Measurements from ENCODE around the gene RAB11B. TPM values are rescaled to one million over a fixed set of nuclear protein-coding genes. Genes with fewer than 3 reads are reported as not detected.
A peak's percentile ranks its signal among the peaks of the same experiment; 100 is the strongest.
"Not testable (repeated sequence)": the region's sequence is repeated elsewhere in the genome, so short reads cannot be mapped to it uniquely, and the experiment has no call there.

Gene RAB11B
- polyA plus RNA-seq, 6 donors from 2014 or later: 47.9 to 81.2 (median 58.2) TPM

DNA sequence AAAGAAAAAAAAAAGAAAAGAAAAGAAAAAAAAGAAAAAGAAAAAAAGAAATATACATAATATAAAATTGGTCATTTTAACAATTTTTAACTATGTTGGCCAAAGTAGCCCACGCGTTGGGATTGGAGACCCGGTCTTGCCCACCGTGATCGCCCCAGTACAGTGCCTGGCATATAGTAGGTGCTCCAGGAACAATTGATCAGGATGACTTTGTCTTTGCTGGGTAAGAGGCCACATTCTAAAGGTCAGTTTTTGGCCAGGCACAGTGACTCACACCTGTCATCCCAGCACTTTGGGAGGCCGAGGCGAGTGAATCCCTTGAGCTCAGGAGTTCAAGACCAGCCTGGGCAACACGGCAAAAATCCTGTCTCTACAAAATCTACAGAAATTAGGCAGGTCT is 30.0 kb upstream of the RAB11B start:
- ATAC-seq (ENCODE audit: low read depth in 2 of 2): no peak
- H3K36me3 Mint-ChIP-seq: peaks cover 0 to 8% of the 10 kb centered on the region in 2 donors

DNA sequence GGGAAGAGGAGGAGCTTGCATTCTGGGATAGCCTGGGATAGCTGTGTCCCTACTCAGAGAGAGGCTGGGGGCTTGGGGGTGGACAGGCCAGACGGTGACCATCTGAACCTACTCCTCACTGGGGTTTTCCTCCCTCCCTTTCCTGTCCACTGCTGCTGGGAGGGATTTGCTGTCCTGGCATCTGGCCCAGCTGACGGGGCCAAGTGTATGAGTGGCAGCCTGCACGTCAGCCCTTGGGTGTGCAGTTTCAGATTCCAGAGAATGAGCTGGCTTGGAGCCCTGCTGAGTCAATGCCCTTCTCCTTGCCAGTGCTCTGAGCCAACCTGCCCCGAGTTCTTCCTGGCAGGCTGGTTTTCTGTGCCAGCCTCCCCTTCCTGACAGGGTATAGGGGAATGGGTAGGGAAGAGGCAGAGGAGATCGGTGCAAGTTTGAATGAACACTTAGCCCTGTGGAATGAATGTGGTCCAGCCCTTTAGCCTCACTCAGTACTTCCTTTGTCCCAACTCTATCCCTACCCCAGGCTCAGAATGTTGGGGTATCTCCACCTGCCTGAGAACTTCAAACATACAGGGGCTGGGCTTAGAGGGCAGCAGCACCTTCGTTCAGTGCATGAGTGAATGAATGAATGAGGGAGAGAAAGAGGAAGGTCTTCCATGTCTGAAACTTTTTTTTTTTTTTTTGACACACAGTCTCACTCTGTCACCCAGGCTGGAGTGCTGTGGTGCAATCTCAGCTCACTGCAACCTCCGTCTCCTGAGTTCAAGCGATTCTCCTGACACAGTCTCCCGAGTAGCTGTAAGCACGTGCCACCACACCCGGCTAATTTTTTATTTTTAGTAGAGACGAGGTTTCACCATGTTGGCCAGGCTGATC is 28.0 kb upstream of the RAB11B start:
- peaks cover 17 to 57% (median 37%) of the 10 kb centered on the region in 3 donors for H3K27me3 Mint-ChIP-seq

More for the DNA sequence above, 30.0 kb upstream of the RAB11B start:
- Mint-ChIP-seq H3K4me3 (no peak overlapping the region), H3K27ac (no peak overlapping the region), H3K9me3 (peaks cover 0 to 6% (median 5%) of the 10 kb centered on the region in 7 donors), H3K4me1 (peaks cover 12 to 17% (median 13%) of the 10 kb centered on the region in 3 donors), H3K27me3 (peaks cover 14 to 38% (median 26%) of the 10 kb centered on the region in 3 donors)
- no peak for DNase-seq

DNA sequence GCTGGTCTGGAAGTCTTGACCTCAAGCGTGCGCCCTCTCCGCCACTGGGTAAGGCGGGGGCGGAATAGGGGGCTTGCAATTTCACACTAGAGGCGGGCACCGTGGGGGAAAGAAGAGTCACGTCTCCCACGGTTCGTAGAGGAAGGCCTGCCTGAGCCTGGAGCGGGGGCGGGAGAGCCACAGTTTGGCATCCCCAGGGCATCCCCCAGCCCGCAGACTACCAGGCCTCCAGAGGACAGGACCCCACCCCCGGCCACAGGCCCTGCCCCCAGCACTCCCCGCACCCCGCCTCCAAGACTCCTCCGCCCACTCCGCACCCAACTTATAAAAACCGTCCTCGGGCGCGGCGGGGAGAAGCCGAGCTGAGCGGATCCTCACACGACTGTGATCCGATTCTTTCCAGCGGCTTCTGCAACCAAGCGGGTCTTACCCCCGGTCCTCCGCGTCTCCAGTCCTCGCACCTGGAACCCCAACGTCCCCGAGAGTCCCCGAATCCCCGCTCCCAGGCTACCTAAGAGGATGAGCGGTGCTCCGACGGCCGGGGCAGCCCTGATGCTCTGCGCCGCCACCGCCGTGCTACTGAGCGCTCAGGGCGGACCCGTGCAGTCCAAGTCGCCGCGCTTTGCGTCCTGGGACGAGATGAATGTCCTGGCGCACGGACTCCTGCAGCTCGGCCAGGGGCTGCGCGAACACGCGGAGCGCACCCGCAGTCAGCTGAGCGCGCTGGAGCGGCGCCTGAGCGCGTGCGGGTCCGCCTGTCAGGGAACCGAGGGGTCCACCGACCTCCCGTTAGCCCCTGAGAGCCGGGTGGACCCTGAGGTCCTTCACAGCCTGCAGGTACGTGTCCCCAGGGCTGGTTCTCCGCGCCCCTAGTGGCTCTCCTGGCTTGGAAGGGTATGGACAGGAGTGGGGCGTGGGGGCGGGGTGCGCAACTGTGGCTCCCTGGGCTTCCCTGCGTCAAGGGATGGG is 26.1 kb upstream of the RAB11B start, which contains the start of gene ANGPTL4:
Gene ANGPTL4, plus strand, starts transcription at position 353 of the 969 bp plus-strand sequence. Its CDS starts 167 bp downstream, at position 520.
- DNase-seq (no peak), ATAC-seq (ENCODE audit: low read depth in 2 of 2) (peak; percentile 37 to 70)
- H3K36me3 Mint-ChIP-seq: peaks cover 0 to 7% of the 10 kb centered on the region in 2 donors
- H3K27ac Mint-ChIP-seq: peak within 1 kb of the TSS in 2 of 6 donors; percentile 37 to 75
- peaks cover 0 to 2% (median 0%) of the 10 kb centered on the region in 7 donors for H3K9me3 Mint-ChIP-seq
- peaks cover 24 to 76% (median 56%) of the 10 kb centered on the region in 3 donors for H3K27me3 Mint-ChIP-seq
- H3K4me1 Mint-ChIP-seq: peaks cover 13 to 21% (median 19%) of the 10 kb centered on the region in 3 donors
- peak within 1 kb of the TSS in 7 of 8 donors; percentile 58 to 86 (median 81) for H3K4me3 Mint-ChIP-seq

More for the DNA sequence above, 28.0 kb upstream of the RAB11B start:
- Mint-ChIP-seq H3K4me1 (peaks cover 13 to 21% (median 16%) of the 10 kb centered on the region in 3 donors), H3K27ac (no peak overlapping the region), H3K9me3 (no peaks in the 10 kb centered on the region), H3K36me3 (peaks cover 0 to 7% of the 10 kb centered on the region in 2 donors), H3K4me3 (peak overlapping the region in 1 of 8 donors; percentile 26)
- ATAC-seq (ENCODE audit: low read depth in 2 of 2) (no peak), DNase-seq (no peak)

- Mint-ChIP-seq H3K27ac (no peak overlapping the region), H3K9me3 (peaks cover 0 to 2% (median 0%) of the 10 kb centered on the region in 7 donors), H3K4me1 (peaks cover 13 to 21% (median 19%) of the 10 kb centered on the region in 3 donors), H3K4me3 (no peak overlapping the region), H3K27me3 (peaks cover 24 to 68% (median 56%) of the 10 kb centered on the region in 3 donors), H3K36me3 (peaks cover 0 to 7% of the 10 kb centered on the region in 2 donors)
- ATAC-seq (ENCODE audit: low read depth in 2 of 2): no peak
- no peak for DNase-seq
Measured at GRCh38 chr19:8366121-8366581, 24.0 kb upstream of the RAB11B start.

DNA sequence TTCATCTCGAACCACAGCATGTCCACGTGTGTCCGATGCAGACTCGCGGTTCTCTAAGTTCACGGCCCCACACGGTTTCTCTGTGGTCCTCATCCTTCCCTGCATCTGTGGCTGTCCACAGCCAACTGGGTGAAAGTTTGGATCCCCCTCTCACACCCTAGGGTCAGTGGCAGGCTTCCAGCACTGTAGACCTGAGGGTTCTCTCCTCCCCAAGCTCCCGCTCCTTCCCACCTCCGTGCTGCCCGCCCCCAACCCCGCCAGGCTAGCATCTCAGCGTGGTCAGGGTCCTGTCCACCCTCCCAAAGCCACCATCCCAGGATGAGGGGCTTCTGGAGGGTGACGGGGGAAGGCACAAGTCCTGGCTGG is 23.2 kb upstream of the RAB11B start:
- ATAC-seq (ENCODE audit: low read depth in 2 of 2) (no peak), DNase-seq (no peak)
- H3K9me3 Mint-ChIP-seq: peaks cover 0 to 2% (median 0%) of the 10 kb centered on the region in 7 donors
- H3K27me3 Mint-ChIP-seq: peaks cover 19 to 62% (median 53%) of the 10 kb centered on the region in 3 donors
- H3K4me1 Mint-ChIP-seq: peaks cover 13 to 21% (median 19%) of the 10 kb centered on the region in 3 donors
- no peak overlapping the region for H3K27ac Mint-ChIP-seq
- peaks cover 0 to 7% of the 10 kb centered on the region in 2 donors for H3K36me3 Mint-ChIP-seq
- no peak overlapping the region for H3K4me3 Mint-ChIP-seq

GRCh38 chr19:8367327-8368001 is 22.7 kb upstream of the RAB11B start:
- no peak for ATAC-seq (ENCODE audit: low read depth in 2 of 2)
- Mint-ChIP-seq H3K4me1 (peaks cover 13 to 21% (median 19%) of the 10 kb centered on the region in 3 donors), H3K4me3 (no peak overlapping the region)

GRCh38 chr19:8370176-8371010 is 19.8 kb upstream of the RAB11B start:
- peaks cover 0 to 5% of the 10 kb centered on the region in 2 donors for H3K36me3 Mint-ChIP-seq
- no peak overlapping the region for H3K27ac Mint-ChIP-seq
- H3K27me3 Mint-ChIP-seq: peaks cover 10 to 37% (median 37%) of the 10 kb centered on the region in 3 donors
- peaks cover 0 to 2% (median 0%) of the 10 kb centered on the region in 7 donors for H3K9me3 Mint-ChIP-seq
- ATAC-seq (ENCODE audit: low read depth in 2 of 2) (no peak), DNase-seq (no peak)
- H3K4me3 Mint-ChIP-seq: no peak overlapping the region
- peaks cover 0 to 7% (median 4%) of the 10 kb centered on the region in 3 donors for H3K4me1 Mint-ChIP-seq

More at GRCh38 chr19:8367327-8368001, 22.7 kb upstream of the RAB11B start:
- peaks cover 19 to 57% (median 49%) of the 10 kb centered on the region in 3 donors for H3K27me3 Mint-ChIP-seq
- no peak for DNase-seq
- peaks cover 0 to 2% (median 0%) of the 10 kb centered on the region in 7 donors for H3K9me3 Mint-ChIP-seq
- H3K27ac Mint-ChIP-seq: peak overlapping the region in 1 of 6 donors; percentile 82
- peaks cover 0 to 7% of the 10 kb centered on the region in 2 donors for H3K36me3 Mint-ChIP-seq

GRCh38 chr19:8371011-8371804 is 19.0 kb upstream of the RAB11B start:
- Mint-ChIP-seq H3K4me3 (no peak overlapping the region), H3K27ac (no peak overlapping the region), H3K9me3 (peaks cover 0 to 2% (median 0%) of the 10 kb centered on the region in 7 donors), H3K27me3 (peaks cover 10 to 29% (median 29%) of the 10 kb centered on the region in 3 donors), H3K36me3 (no peaks in the 10 kb centered on the region), H3K4me1 (peaks cover 0 to 4% (median 0%) of the 10 kb centered on the region in 3 donors)
- DNase-seq (no peak), ATAC-seq (ENCODE audit: low read depth in 2 of 2) (no peak)

DNA sequence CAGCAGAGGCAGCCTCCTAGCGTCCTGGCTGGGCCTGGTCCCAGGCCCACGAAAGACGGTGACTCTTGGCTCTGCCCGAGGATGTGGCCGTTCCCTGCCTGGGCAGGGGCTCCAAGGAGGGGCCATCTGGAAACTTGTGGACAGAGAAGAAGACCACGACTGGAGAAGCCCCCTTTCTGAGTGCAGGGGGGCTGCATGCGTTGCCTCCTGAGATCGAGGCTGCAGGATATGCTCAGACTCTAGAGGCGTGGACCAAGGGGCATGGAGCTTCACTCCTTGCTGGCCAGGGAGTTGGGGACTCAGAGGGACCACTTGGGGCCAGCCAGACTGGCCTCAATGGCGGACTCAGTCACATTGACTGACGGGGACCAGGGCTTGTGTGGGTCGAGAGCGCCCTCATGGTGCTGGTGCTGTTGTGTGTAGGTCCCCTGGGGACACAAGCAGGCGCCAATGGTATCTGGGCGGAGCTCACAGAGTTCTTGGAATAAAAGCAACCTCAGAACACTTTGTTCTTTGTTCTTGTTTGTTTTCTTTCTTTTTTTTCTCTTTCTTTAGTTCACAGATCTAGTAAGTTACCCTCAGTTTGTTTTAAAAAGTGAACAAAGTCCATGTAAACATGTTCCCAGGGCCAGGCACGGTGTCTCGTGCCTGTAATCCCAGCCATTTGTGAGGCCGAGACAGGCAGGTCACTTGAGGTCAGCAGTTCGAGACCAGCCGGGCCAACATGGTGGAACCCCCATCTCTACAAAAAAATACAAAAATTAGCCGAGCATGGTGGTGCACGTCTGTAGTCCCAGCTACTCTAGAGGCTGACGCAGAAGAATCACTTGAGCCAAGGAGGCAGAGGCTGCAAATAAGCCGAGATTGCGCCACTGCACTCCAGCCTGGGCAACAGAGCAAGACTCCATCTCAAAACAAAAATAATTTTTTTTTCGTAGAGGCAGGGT is 16.0 kb upstream of the RAB11B start:
- no peaks in the 10 kb centered on the region for H3K4me1 Mint-ChIP-seq
- H3K27ac Mint-ChIP-seq: no peak overlapping the region
- H3K36me3 Mint-ChIP-seq: peaks cover 0 to 7% of the 10 kb centered on the region in 2 donors
- no peak overlapping the region for H3K4me3 Mint-ChIP-seq
- no peak for DNase-seq
- peaks cover 0 to under 1% (median 0%) of the 10 kb centered on the region in 7 donors for H3K9me3 Mint-ChIP-seq
- ATAC-seq (ENCODE audit: low read depth in 2 of 2): no peak
- H3K27me3 Mint-ChIP-seq: no peaks in the 10 kb centered on the region

DNA sequence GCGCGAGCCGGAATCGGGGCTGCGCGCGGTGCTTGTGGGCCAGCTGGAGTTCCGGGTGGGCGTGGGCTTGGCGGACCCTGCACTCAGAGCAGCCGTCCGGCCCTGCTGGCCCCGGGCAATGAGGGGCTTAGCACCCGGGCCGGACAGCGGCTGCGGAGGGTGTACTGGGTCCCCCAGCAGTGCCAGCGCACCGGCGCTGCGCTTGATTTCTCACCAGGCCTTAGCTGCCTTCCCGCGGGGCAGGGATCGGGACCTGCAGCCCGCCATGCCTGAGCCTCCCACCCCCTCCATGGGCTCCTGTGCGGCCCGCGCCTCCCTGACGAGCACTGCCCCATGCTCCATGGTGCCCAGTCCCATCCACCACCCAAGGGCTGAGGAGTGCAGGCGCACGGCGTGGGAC is 14.4 kb upstream of the RAB11B start:
- not testable (repeated sequence) for ATAC-seq (ENCODE audit: low read depth in 2 of 2); H3K4me1 Mint-ChIP-seq; H3K27ac Mint-ChIP-seq; DNase-seq; H3K4me3 Mint-ChIP-seq; H3K9me3 Mint-ChIP-seq; H3K27me3 Mint-ChIP-seq; H3K36me3 Mint-ChIP-seq

Measured in naive B cell (primary cell).